Subcutaneous abdominal adipose tissue (tissue), 5 donors: Measurements from ENCODE around the gene SPTSSB.

Experiments used
- H3K27ac ChIP-seq: one replicate; pipeline ENCODE4 v1.7.0; 2013; ENCODE audit warnings: low read depth, mild to moderate bottlenecking, inconsistent platforms, low read length, moderate library complexity
- H3K27me3 ChIP-seq, 5 donors: one replicate each; pipeline ENCODE4 v1.7.0; 2013; ENCODE audit warnings: low read length in 5 of 5, inconsistent platforms in 1 of 5; ENCODE audit not compliant: control insufficient read depth in 5 of 5, insufficient read depth in 4 of 5
- H3K36me3 ChIP-seq, 5 donors: one replicate each; pipeline ENCODE4 v1.7.0; 2013; ENCODE audit warnings: low read length in 5 of 5; ENCODE audit not compliant: control insufficient read depth in 5 of 5, insufficient read depth in 5 of 5
- H3K4me1 ChIP-seq, 5 donors: one replicate each; pipeline ENCODE4 v1.7.0; 2013; ENCODE audit warnings: low read length in 5 of 5, mild to moderate bottlenecking in 3 of 5, moderate library complexity in 1 of 5; ENCODE audit not compliant: control insufficient read depth in 5 of 5, insufficient read depth in 5 of 5
- H3K4me3 ChIP-seq, 5 donors: one replicate each; pipeline ENCODE4 v1.7.0; 2013; ENCODE audit warnings: low read length in 5 of 5, low read depth in 1 of 5
- H3K9ac ChIP-seq, 5 donors: one replicate each; pipeline ENCODE4 v1.7.0; 2013; ENCODE audit warnings: low read length in 5 of 5, mild to moderate bottlenecking in 4 of 5, moderate library complexity in 3 of 5
- H3K9me3 ChIP-seq, 5 donors: one replicate each; pipeline ENCODE4 v1.7.0; 2013; ENCODE audit warnings: low read length in 5 of 5; ENCODE audit not compliant: control insufficient read depth in 5 of 5
- donor health status: healthy.
- donor health status: healthy.
- donor health status: healthy.
- donor health status: healthy.
- donor health status: healthy.

SPTSSB gene

DNA sequence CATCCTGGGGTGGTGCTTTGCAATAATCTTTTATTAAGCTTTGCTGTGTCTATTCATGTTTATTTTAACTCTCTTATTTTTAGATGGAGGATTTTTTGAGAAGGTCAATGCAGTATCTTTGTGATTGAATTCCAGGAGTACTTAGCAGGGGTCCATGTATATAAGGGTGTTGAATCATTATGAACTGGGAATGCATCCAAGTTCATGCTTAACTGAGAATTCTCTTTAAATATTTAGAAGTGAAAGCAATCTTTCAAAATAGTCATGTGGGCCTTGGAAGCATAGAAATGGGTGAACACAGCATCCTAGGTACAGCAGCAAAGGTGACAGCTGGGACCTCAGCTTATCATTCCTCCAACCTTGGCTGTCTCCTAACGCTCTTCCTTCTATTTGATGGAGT lies 27.3 kb downstream of the SPTSSB start:
- no peak overlapping the region for H3K9ac ChIP-seq
- H3K27ac ChIP-seq: no peak overlapping the region
- no peaks in the 10 kb centered on the region for H3K4me1 ChIP-seq
- no peaks in the 10 kb centered on the region for H3K36me3 ChIP-seq
- H3K9me3 ChIP-seq: no peaks in the 10 kb centered on the region
- H3K27me3 ChIP-seq: no peaks in the 10 kb centered on the region
- no peak overlapping the region for H3K4me3 ChIP-seq

DNA sequence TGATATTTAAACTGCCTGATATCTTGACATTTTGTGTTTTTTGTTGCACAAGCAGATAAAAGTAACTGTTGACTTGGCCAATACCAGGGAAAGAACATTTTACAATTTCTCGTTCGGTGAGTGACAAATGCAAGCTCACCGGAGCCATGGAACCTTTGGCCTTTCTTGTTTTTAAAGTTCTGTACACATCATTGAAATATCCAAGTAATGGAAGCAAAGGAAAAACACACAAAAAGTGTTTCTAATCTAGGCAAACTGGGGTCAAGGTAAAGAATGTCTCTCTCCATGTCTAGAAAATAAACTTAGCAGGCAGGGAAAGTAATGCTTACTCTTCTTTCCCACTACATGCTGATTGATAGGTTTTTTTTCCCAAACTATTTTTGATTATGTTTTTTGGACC lies 27.8 kb downstream of the SPTSSB start:
- Histone ChIP-seq H3K4me3 (no peak overlapping the region), H3K9ac (no peak overlapping the region), H3K27ac (no peak overlapping the region), H3K36me3 (no peaks in the 10 kb centered on the region), H3K27me3 (no peaks in the 10 kb centered on the region), H3K9me3 (no peaks in the 10 kb centered on the region), H3K4me1 (no peaks in the 10 kb centered on the region)

GRCh38 chr3:161342629-161343028 lies 28.7 kb downstream of the SPTSSB start:
- Histone ChIP-seq H3K9ac (no peak overlapping the region), H3K4me3 (no peak overlapping the region), H3K27me3 (no peaks in the 10 kb centered on the region), H3K27ac (no peak overlapping the region), H3K9me3 (no peaks in the 10 kb centered on the region), H3K36me3 (no peaks in the 10 kb centered on the region), H3K4me1 (no peaks in the 10 kb centered on the region)

DNA sequence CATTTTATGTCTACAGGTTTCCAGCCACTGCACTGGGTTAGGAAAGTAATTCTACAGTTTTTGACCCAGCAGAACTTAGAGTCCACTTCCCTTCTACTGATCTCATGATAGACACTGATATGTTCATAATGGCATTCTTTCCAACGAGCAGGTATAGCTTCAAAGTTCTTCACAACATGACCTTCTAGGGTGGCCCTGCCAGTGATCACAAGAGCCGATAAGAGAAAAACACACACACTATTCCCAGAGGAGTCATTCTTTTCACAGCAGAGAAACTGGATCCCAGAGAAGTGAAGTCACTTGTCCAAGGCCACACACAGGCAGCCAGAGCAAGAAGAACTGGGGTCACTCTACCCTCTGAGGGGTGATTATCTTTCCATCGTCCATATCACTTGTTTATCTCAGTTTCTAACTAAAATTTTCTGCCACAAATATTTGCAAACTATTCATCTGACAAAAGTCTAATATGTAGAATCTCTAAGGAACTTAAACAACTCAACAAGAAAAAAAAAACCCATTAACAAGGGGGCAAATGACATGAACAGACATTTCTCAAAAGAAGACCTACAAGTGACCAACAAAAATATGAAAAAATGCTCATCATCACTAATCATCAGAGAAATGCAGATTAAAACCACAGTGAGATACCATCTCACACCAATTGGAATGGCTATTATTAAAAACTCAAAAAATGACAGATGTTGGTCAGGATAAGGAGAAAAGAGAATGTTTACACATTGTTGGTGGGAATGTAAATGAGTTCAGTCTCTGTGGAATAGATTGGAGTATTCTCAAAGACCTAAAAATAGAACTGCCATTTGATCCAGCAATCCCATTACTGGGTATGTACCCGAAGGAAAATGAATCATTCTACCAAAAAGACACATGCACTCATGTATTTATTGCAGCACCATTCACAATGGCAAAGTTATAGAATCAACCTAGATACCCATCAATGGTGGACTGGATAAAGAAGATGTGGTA lies 31.5 kb downstream of the SPTSSB start:
- H3K4me1 ChIP-seq: no peaks in the 10 kb centered on the region

GRCh38 chr3:161337311-161337710 lies 34.0 kb downstream of the SPTSSB start:
- no peak overlapping the region for H3K4me3 ChIP-seq

More for the DNA sequence above, 31.5 kb downstream of the SPTSSB start:
- no peak overlapping the region for H3K9ac ChIP-seq
- no peaks in the 10 kb centered on the region for H3K27me3 ChIP-seq
- no peaks in the 10 kb centered on the region for H3K36me3 ChIP-seq
- no peak overlapping the region for H3K4me3 ChIP-seq
- no peak overlapping the region for H3K27ac ChIP-seq
- no peaks in the 10 kb centered on the region for H3K9me3 ChIP-seq

GRCh38 chr3:161336661-161337060 lies 34.7 kb downstream of the SPTSSB start:
- no peaks in the 10 kb centered on the region for H3K9me3 ChIP-seq
- no peak overlapping the region for H3K27ac ChIP-seq
- H3K27me3 ChIP-seq: no peaks in the 10 kb centered on the region
- no peak overlapping the region for H3K4me3 ChIP-seq
- no peak overlapping the region for H3K9ac ChIP-seq
- peaks cover 0 to 15% (median 8%) of the 10 kb centered on the region in 5 donors for H3K4me1 ChIP-seq
- no peaks in the 10 kb centered on the region for H3K36me3 ChIP-seq

More at GRCh38 chr3:161337311-161337710, 34.0 kb downstream of the SPTSSB start:
- no peak overlapping the region for H3K27ac ChIP-seq
- H3K9ac ChIP-seq: no peak overlapping the region
- H3K4me1 ChIP-seq: peaks cover 0 to 15% (median 8%) of the 10 kb centered on the region in 5 donors
- H3K9me3 ChIP-seq: no peaks in the 10 kb centered on the region
- no peaks in the 10 kb centered on the region for H3K27me3 ChIP-seq
- no peaks in the 10 kb centered on the region for H3K36me3 ChIP-seq

- H3K9ac ChIP-seq: no peak overlapping the region
- no peak overlapping the region for H3K27ac ChIP-seq
- H3K36me3 ChIP-seq: no peaks in the 10 kb centered on the region
- H3K4me1 ChIP-seq: peaks cover 0 to 15% (median 8%) of the 10 kb centered on the region in 5 donors
- H3K9me3 ChIP-seq: no peaks in the 10 kb centered on the region
- no peak overlapping the region for H3K4me3 ChIP-seq
- no peaks in the 10 kb centered on the region for H3K27me3 ChIP-seq
Measured at GRCh38 chr3:161333696-161334095, 37.6 kb downstream of the SPTSSB start.

- H3K9me3 ChIP-seq: no peaks in the 10 kb centered on the region
- no peak overlapping the region for H3K27ac ChIP-seq
- peaks cover 0 to 15% (median 8%) of the 10 kb centered on the region in 5 donors for H3K4me1 ChIP-seq
- no peaks in the 10 kb centered on the region for H3K27me3 ChIP-seq
- H3K9ac ChIP-seq: no peak overlapping the region
- H3K36me3 ChIP-seq: no peaks in the 10 kb centered on the region
- no peak overlapping the region for H3K4me3 ChIP-seq
Measured at GRCh38 chr3:161332792-161333191, 38.5 kb downstream of the SPTSSB start.

GRCh38 chr3:161325059-161325458 lies 46.3 kb downstream of the SPTSSB start:
- Histone ChIP-seq H3K27ac (no peak overlapping the region), H3K9ac (no peak overlapping the region), H3K9me3 (peaks cover 0 to 5% (median 0%) of the 10 kb centered on the region in 5 donors), H3K4me3 (no peak overlapping the region), H3K36me3 (no peaks in the 10 kb centered on the region), H3K27me3 (no peaks in the 10 kb centered on the region), H3K4me1 (no peaks in the 10 kb centered on the region)

DNA sequence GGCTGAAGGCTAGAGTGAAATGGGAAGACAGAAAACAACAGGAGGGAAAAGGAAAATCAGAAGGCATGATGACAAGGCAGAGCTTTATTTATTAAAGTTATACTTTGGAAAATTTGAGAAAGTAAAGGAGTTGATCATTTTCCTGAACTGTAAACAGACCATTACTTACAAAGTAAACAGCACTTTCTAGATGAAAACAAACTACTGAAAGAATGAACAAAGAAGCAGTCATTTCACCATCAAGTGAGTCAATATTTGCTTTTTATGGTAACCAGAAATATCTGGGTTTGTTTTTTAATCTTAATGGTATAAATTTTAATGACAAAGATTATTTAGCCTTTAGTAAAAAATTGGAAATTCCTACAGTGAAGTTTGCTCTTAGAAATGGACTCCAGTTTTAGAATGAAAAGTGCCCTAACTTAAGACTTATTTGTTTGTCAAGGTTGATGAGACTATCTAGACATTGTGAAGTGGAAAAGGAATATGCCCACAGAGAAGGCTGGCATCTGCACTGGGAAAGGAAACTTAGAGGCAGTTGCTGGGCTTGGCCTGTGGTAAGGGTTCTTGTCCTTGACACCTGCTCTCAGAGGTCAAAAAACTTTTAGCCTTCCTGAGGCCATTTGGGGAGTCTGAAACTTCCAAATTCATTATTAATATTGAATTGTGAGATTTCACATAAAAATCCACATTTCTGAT lies 47.2 kb downstream of the SPTSSB start:
- Histone ChIP-seq H3K36me3 (no peaks in the 10 kb centered on the region), H3K4me3 (no peak overlapping the region), H3K9me3 (peaks cover 0 to 6% (median 2%) of the 10 kb centered on the region in 5 donors), H3K27me3 (no peaks in the 10 kb centered on the region), H3K4me1 (no peaks in the 10 kb centered on the region), H3K9ac (no peak overlapping the region), H3K27ac (no peak overlapping the region)
